Measurements from ENCODE around the gene GSTT2.
"Not testable (repeated sequence)": the region's sequence is repeated elsewhere in the genome, so short reads cannot be mapped to it uniquely, and the experiment has no call there.

DNA sequence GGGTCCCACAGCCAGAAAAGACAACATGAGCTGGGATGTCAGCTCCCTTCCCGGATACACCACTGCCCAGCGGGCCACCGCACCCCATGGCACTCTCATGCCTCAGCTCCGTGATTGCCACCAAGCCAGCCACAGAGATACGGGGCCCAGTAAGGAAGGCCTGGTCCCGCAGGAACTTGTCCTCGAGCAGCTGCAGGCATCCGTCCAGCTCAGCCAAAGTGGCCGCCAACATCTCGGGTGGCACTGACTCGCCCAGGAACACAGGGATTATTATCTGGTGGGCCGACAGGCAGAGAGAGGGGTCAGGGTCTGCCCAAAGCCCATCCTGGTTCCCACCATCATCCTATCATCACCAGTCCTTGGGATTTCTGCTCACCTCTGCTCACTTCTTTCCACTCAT is 2.6 kb upstream of the GSTT2 start:
- TF ChIP-seq, protein P1, sequence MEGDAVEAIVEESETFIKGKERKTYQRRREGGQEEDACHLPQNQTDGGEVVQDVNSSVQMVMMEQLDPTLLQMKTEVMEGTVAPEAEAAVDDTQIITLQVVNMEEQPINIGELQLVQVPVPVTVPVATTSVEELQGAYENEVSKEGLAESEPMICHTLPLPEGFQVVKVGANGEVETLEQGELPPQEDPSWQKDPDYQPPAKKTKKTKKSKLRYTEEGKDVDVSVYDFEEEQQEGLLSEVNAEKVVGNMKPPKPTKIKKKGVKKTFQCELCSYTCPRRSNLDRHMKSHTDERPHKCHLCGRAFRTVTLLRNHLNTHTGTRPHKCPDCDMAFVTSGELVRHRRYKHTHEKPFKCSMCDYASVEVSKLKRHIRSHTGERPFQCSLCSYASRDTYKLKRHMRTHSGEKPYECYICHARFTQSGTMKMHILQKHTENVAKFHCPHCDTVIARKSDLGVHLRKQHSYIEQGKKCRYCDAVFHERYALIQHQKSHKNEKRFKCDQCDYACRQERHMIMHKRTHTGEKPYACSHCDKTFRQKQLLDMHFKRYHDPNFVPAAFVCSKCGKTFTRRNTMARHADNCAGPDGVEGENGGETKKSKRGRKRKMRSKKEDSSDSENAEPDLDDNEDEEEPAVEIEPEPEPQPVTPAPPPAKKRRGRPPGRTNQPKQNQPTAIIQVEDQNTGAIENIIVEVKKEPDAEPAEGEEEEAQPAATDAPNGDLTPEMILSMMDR (IDR thresholded peaks at IDR 0.05) = not testable (repeated sequence)
- TF ChIP-seq POLR2A (IDR thresholded peaks at IDR 0.05; ENCODE audit: low read length) = not testable (repeated sequence)
